Measurements from ENCODE around the gene CNTF.

Gene CNTF

DNA sequence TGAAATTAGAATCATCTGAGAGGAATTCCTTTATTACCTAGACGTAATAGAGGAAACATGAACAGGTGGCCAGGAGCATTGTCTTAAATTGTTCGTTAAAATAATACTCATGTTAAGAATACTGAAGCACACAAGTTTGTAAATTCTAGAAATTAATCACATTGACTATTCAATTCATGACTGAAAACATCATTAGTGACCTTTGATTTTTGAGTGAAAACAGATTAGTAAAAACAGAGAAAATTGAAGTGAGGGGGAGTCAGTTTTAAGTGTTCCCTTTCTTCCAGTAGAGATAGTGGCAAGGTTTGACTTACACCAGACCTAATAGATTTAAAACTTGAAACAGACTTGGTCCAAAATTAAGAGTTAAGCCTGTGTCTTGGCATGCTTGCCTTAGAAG lies 42.2 kb upstream of the CNTF start:
- peak overlapping the region; percentile 97 for H3K4me3 ChIP-seq (ENCODE audit: low read depth, low read length)

DNA sequence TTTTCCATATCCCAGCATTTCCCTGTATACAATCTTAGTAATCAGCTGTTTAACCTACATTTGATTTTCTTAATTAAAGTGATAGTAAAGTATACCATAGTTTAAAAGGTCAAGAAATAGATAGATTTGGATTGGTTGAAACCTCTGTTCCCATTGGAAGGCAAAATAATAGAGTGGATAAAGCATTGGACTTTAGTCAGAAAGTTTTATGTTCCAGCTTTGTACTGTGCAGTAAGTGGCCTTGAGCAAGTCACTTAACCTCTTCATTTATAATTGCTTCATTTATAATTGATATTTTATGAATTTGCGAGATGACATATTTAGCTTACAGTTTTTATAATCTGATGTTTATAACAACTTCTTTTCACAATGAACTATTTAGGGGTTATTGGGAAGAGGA lies 40.0 kb upstream of the CNTF start:
- no peak overlapping the region for H3K4me3 ChIP-seq (ENCODE audit: low read depth, low read length)
- H3K36me3 ChIP-seq (ENCODE audit: control insufficient read depth, insufficient read depth, low read length), result no peaks in the 10 kb centered on the region
- H3K27me3 ChIP-seq (ENCODE audit: control insufficient read depth, insufficient read depth, low read length), result no peaks in the 10 kb centered on the region
- H3K4me1 ChIP-seq (ENCODE audit: control insufficient read depth, insufficient read depth, low read length), result no peaks in the 10 kb centered on the region
- no peaks in the 10 kb centered on the region for H3K9me3 ChIP-seq (ENCODE audit: control insufficient read depth, insufficient read depth, low read length)
- no peak overlapping the region for H3K9ac ChIP-seq (ENCODE audit: low read depth, low read length)

More for the DNA sequence above, 42.2 kb upstream of the CNTF start:
- no peaks in the 10 kb centered on the region for H3K4me1 ChIP-seq (ENCODE audit: control insufficient read depth, insufficient read depth, low read length)
- H3K9ac ChIP-seq (ENCODE audit: low read depth, low read length), result peak overlapping the region; percentile 91
- no peaks in the 10 kb centered on the region for H3K36me3 ChIP-seq (ENCODE audit: control insufficient read depth, insufficient read depth, low read length)
- no peaks in the 10 kb centered on the region for H3K27me3 ChIP-seq (ENCODE audit: control insufficient read depth, insufficient read depth, low read length)
- no peaks in the 10 kb centered on the region for H3K9me3 ChIP-seq (ENCODE audit: control insufficient read depth, insufficient read depth, low read length)

- H3K4me3 ChIP-seq (ENCODE audit: low read depth, low read length), result no peak overlapping the region
- no peaks in the 10 kb centered on the region for H3K9me3 ChIP-seq (ENCODE audit: control insufficient read depth, insufficient read depth, low read length)
- no peaks in the 10 kb centered on the region for H3K36me3 ChIP-seq (ENCODE audit: control insufficient read depth, insufficient read depth, low read length)
- no peak overlapping the region for H3K9ac ChIP-seq (ENCODE audit: low read depth, low read length)
- no peaks in the 10 kb centered on the region for H3K4me1 ChIP-seq (ENCODE audit: control insufficient read depth, insufficient read depth, low read length)
- no peaks in the 10 kb centered on the region for H3K27me3 ChIP-seq (ENCODE audit: control insufficient read depth, insufficient read depth, low read length)
These were observed 35.5 kb upstream of the CNTF start for GRCh38 chr11:58586998-58587397.

- H3K9me3 ChIP-seq (ENCODE audit: control insufficient read depth, insufficient read depth, low read length), result no peaks in the 10 kb centered on the region
- H3K36me3 ChIP-seq (ENCODE audit: control insufficient read depth, insufficient read depth, low read length), result no peaks in the 10 kb centered on the region
- H3K4me3 ChIP-seq (ENCODE audit: low read depth, low read length), result no peak overlapping the region
These were observed 30.8 kb upstream of the CNTF start for GRCh38 chr11:58591659-58592058.

DNA sequence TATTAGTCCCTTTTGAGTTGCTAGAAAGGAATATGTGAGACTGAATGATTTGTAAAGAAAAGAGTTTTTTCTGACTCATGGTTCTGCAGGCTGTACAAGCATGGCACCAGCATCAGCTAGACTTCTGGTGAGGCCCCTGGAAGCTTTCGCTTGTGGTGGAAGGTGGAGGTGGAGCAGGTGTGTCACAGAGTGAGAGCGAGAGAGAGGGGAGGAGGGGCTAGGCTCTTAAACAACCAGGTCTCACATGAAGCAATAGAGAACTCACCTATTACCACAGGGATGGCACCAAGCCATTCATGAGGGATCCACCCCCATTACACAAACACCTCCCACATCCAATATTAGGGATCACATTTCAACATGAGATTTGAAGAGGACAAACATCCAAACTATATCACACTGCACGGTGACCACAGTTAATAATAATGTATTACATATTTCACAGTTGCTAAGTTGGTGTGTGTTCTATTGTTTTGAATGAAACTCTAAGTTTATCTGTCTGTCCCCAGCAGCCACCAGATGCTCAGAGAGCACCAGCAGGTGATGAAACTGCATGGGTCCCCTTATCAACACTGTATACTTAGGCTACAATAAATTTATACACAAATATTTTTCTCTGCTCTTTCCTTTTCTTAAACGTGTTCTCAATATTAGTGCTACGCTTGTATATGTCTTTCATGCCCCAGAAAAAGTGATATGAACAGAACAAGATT lies 29.5 kb upstream of the CNTF start:
- Histone ChIP-seq H3K4me1 (ENCODE audit: control insufficient read depth, insufficient read depth, low read length) (no peaks in the 10 kb centered on the region), H3K9me3 (ENCODE audit: control insufficient read depth, insufficient read depth, low read length) (no peaks in the 10 kb centered on the region), H3K9ac (ENCODE audit: low read depth, low read length) (no peak overlapping the region), H3K4me3 (ENCODE audit: low read depth, low read length) (no peak overlapping the region), H3K27me3 (ENCODE audit: control insufficient read depth, insufficient read depth, low read length) (no peaks in the 10 kb centered on the region), H3K36me3 (ENCODE audit: control insufficient read depth, insufficient read depth, low read length) (no peaks in the 10 kb centered on the region)

More at GRCh38 chr11:58591659-58592058, 30.8 kb upstream of the CNTF start:
- Histone ChIP-seq H3K4me1 (ENCODE audit: control insufficient read depth, insufficient read depth, low read length) (no peaks in the 10 kb centered on the region), H3K27me3 (ENCODE audit: control insufficient read depth, insufficient read depth, low read length) (no peaks in the 10 kb centered on the region), H3K9ac (ENCODE audit: low read depth, low read length) (no peak overlapping the region)

DNA sequence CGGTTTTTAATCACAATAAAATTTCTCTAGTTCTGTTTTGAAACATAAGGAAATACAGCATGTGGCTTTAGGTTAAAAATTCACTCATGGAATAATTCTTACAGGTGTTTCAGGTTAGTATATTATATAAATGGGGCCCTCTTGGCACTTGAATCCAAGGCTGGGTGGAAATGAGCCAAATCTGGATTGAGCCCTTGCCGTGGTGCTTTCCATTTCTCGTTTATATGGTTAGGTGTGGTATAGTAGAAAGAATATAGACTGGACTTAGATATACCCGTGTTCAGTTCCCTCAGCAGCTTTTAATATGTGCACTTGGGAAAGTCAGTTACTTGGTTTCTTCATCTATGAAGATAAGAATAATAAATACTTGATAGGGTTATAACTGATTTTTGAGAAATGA lies 27.6 kb upstream of the CNTF start:
- Histone ChIP-seq H3K27me3 (ENCODE audit: control insufficient read depth, insufficient read depth, low read length) (no peaks in the 10 kb centered on the region), H3K4me3 (ENCODE audit: low read depth, low read length) (no peak overlapping the region), H3K9ac (ENCODE audit: low read depth, low read length) (no peak overlapping the region), H3K9me3 (ENCODE audit: control insufficient read depth, insufficient read depth, low read length) (no peaks in the 10 kb centered on the region), H3K36me3 (ENCODE audit: control insufficient read depth, insufficient read depth, low read length) (no peaks in the 10 kb centered on the region), H3K4me1 (ENCODE audit: control insufficient read depth, insufficient read depth, low read length) (no peaks in the 10 kb centered on the region)

DNA sequence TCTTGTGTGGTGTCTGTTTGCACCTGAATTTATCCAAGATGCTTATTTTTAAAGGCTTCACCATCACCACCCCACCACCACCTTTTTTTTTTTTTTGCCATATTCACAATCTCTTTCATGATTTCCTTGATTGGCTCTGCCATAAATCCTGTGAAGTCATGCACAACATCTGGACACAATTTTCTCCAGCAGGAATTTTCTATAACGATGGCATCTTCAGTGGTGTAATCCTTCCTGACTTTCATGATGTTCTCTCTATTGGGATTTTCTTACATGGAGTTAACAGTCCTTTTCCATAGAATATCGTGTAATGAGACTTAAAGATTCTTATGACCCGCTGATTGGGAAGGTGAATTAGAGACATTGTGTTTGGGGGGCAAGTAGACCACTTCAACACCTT lies 25.8 kb upstream of the CNTF start:
- Histone ChIP-seq H3K4me3 (ENCODE audit: low read depth, low read length) (no peak overlapping the region), H3K27me3 (ENCODE audit: control insufficient read depth, insufficient read depth, low read length) (no peaks in the 10 kb centered on the region), H3K4me1 (ENCODE audit: control insufficient read depth, insufficient read depth, low read length) (peaks cover 2% of the 10 kb centered on the region), H3K9ac (ENCODE audit: low read depth, low read length) (no peak overlapping the region), H3K9me3 (ENCODE audit: control insufficient read depth, insufficient read depth, low read length) (no peaks in the 10 kb centered on the region), H3K36me3 (ENCODE audit: control insufficient read depth, insufficient read depth, low read length) (no peaks in the 10 kb centered on the region)

GRCh38 chr11:58597486-58598144 lies 24.9 kb upstream of the CNTF start:
- Histone ChIP-seq H3K27me3 (ENCODE audit: control insufficient read depth, insufficient read depth, low read length) (no peaks in the 10 kb centered on the region), H3K4me1 (ENCODE audit: control insufficient read depth, insufficient read depth, low read length) (peaks cover 2% of the 10 kb centered on the region), H3K4me3 (ENCODE audit: low read depth, low read length) (no peak overlapping the region), H3K9ac (ENCODE audit: low read depth, low read length) (no peak overlapping the region), H3K9me3 (ENCODE audit: control insufficient read depth, insufficient read depth, low read length) (no peaks in the 10 kb centered on the region), H3K36me3 (ENCODE audit: control insufficient read depth, insufficient read depth, low read length) (no peaks in the 10 kb centered on the region)

- Histone ChIP-seq H3K4me1 (ENCODE audit: control insufficient read depth, insufficient read depth, low read length) (peaks cover 2% of the 10 kb centered on the region), H3K27me3 (ENCODE audit: control insufficient read depth, insufficient read depth, low read length) (no peaks in the 10 kb centered on the region), H3K36me3 (ENCODE audit: control insufficient read depth, insufficient read depth, low read length) (no peaks in the 10 kb centered on the region), H3K9ac (ENCODE audit: low read depth, low read length) (no peak overlapping the region), H3K9me3 (ENCODE audit: control insufficient read depth, insufficient read depth, low read length) (no peaks in the 10 kb centered on the region), H3K4me3 (ENCODE audit: low read depth, low read length) (no peak overlapping the region)
These were observed 22.0 kb upstream of the CNTF start for GRCh38 chr11:58600510-58600909.

GRCh38 chr11:58606930-58607714 lies 15.3 kb upstream of the CNTF start:
- H3K4me1 ChIP-seq (ENCODE audit: control insufficient read depth, insufficient read depth, low read length), result no peaks in the 10 kb centered on the region
- H3K4me3 ChIP-seq (ENCODE audit: low read depth, low read length), result no peak overlapping the region
- H3K36me3 ChIP-seq (ENCODE audit: control insufficient read depth, insufficient read depth, low read length), result peaks cover 3% of the 10 kb centered on the region
- H3K9me3 ChIP-seq (ENCODE audit: control insufficient read depth, insufficient read depth, low read length), result no peaks in the 10 kb centered on the region
- no peaks in the 10 kb centered on the region for H3K27me3 ChIP-seq (ENCODE audit: control insufficient read depth, insufficient read depth, low read length)
- no peak overlapping the region for H3K9ac ChIP-seq (ENCODE audit: low read depth, low read length)

- Histone ChIP-seq H3K4me1 (ENCODE audit: control insufficient read depth, insufficient read depth, low read length) (no peaks in the 10 kb centered on the region), H3K4me3 (ENCODE audit: low read depth, low read length) (no peak overlapping the region), H3K36me3 (ENCODE audit: control insufficient read depth, insufficient read depth, low read length) (peaks cover 3% of the 10 kb centered on the region), H3K9me3 (ENCODE audit: control insufficient read depth, insufficient read depth, low read length) (no peaks in the 10 kb centered on the region), H3K27me3 (ENCODE audit: control insufficient read depth, insufficient read depth, low read length) (no peaks in the 10 kb centered on the region), H3K9ac (ENCODE audit: low read depth, low read length) (no peak overlapping the region)
These were observed 14.1 kb upstream of the CNTF start for GRCh38 chr11:58608331-58608730.

DNA sequence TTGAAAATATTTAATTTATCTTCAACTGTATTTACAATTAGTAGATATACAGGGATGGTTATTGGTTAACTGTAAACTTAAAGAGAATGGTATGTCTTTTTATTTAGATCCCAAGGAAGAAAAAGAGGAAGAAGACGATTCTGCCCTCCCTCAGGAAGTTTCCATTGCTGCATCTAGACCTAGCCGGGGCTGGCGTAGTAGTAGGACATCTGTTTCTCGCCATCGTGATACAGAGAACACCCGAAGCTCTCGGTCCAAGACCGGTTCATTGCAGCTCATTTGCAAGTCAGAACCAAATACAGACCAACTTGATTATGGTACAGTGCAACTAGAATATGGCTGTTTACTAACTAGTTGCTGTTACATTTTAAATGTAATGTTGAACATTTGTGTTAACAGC lies 12.7 kb upstream of the CNTF start:
- Histone ChIP-seq H3K4me1 (ENCODE audit: control insufficient read depth, insufficient read depth, low read length) (no peaks in the 10 kb centered on the region), H3K9me3 (ENCODE audit: control insufficient read depth, insufficient read depth, low read length) (no peaks in the 10 kb centered on the region), H3K4me3 (ENCODE audit: low read depth, low read length) (no peak overlapping the region), H3K27me3 (ENCODE audit: control insufficient read depth, insufficient read depth, low read length) (no peaks in the 10 kb centered on the region), H3K9ac (ENCODE audit: low read depth, low read length) (no peak overlapping the region), H3K36me3 (ENCODE audit: control insufficient read depth, insufficient read depth, low read length) (peaks cover 6% of the 10 kb centered on the region)

Measured in iPS-15b (cell line).